Measurements from ENCODE around the gene ULBP3.
"Not testable (repeated sequence)": the region's sequence is repeated elsewhere in the genome, so short reads cannot be mapped to it uniquely, and the experiment has no call there.

ULBP3 gene

GRCh38 chr6:150043096-150043495, 25.8 kb downstream of the ULBP3 start:
- no peak for DNase-seq (ENCODE audit: low spot score)

- no peak for DNase-seq (ENCODE audit: low spot score)
These were observed 30.5 kb downstream of the ULBP3 start for GRCh38 chr6:150038202-150039062.

GRCh38 chr6:150037526-150038201, 31.3 kb downstream of the ULBP3 start:
- DNase-seq (ENCODE audit: low spot score), result no peak

GRCh38 chr6:150036081-150036480, 32.8 kb downstream of the ULBP3 start:
- DNase-seq (ENCODE audit: low spot score), result no peak

GRCh38 chr6:150033207-150033771, 35.6 kb downstream of the ULBP3 start:
- no peak for DNase-seq (ENCODE audit: low spot score)

DNA sequence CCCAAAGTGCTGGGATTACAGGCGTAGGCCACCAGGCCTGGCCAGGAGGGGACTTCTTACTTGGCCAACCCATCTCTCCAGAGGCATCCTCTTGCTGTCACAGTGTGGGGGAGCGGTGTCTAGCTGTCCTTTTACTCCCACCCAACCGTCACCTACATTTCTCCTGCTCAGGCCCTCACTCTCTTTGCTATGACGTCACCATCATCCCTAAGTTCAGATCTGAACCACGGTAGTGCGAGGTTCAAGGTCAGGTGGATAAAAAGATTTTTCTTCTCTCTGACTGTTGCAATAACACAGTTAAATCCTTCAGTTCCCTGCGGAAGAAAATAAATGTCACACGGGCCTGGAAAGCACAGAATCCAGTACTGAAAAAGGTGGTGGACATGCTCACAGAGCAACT, 36.3 kb downstream of the ULBP3 start:
- no peak for DNase-seq (ENCODE audit: low spot score)

DNA sequence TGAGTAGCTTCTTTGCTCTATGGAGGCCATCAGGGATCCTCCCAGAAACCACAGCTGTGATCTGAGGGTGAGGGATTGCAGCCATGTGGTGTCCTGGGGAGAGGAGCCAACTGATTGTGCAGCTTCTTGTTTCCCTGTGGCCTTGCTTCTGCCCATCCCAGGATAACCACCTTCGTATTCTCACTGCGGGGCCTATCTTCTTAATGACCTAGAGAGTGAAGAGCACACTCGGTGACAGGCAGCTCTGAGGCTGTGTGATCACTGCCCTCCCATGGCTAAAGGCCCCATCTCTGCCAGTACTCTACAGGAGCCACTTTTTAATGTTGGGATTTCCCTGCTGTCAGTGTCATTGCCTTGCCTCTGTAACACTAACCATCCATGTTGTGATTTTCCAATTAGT, 38.3 kb downstream of the ULBP3 start:
- DNase-seq (ENCODE audit: low spot score), result no peak

GRCh38 chr6:150029749-150030148, 39.2 kb downstream of the ULBP3 start:
- DNase-seq (ENCODE audit: low spot score), result no peak

DNA sequence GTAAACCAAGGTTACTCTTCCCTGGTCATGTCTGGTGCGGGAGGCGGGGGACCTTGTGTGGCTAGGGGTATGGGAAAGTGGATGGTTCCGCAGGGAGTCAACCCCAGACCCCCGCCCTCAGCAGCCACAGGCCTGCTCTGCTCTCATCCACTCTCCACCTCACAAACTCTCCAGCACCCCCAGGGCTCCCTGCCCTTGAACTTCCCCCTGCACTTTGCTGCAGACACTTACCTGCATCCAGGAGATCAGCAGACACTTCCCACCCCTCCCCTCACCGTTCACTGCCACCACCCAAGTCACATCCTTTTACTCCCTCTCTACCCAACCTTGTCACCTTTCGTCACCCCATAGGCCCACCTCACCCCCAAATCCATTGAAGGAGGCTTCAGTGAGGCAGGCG, 39.6 kb downstream of the ULBP3 start:
- no peak for DNase-seq (ENCODE audit: low spot score)

DNA sequence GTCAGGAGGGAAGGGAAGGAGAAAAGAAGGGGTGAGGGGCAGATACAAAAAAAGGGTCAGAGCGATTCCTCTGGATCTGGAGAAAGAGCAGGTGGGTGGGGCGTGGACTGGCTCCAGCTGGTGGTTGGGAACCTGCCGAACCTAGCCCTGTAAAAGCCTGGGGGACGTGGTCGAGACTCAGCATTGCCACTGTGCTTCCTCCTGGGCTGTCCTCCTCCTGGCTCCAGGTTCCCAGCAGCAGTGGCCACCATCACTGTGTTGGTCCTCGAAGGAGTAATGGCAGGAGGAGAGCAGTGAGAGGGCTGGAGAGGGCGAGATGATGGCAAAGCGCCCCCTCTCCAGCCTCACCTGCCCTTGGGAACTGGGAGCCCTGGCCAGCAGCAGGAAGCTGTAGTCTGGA, 40.1 kb downstream of the ULBP3 start:
- DNase-seq (ENCODE audit: low spot score), result no peak

DNA sequence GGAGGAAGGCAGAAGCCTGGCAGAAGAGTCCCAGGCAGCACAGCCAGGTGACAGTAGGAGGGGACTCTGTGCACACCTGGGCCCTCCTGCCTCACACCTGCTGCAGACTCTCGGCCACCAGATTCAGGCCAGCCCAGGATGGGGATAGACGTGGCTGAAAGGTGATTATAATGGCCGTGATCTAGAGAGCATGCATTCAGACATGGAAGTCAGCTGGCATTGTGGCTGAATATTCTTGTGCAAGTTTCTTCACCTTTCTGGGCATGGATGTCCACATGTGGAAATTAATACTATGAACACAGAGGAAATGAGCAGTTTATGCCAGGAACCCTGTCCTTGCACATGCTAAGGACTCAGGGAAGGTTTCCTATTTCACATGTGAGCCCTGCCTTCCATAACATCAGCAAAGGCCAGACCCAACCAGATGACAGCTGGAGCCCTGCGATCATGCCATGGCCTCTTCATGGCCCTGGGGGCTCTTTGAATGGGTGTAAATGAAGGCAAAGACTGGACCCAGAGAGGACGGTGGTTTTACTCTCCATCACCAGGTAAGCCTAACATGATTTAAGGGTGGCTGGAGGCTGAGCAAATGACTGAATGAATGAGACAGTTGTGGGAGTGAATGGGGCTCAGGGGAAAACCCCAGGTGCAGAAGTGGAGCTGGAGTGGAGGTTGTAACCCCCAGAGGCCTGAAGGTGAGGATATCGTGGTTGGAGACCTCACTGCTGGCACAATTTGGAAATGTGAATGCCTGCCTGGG, 40.9 kb downstream of the ULBP3 start:
- no peak for DNase-seq (ENCODE audit: low spot score)

GRCh38 chr6:150026976-150027805, 41.7 kb downstream of the ULBP3 start:
- DNase-seq (ENCODE audit: low spot score), result no peak

DNA sequence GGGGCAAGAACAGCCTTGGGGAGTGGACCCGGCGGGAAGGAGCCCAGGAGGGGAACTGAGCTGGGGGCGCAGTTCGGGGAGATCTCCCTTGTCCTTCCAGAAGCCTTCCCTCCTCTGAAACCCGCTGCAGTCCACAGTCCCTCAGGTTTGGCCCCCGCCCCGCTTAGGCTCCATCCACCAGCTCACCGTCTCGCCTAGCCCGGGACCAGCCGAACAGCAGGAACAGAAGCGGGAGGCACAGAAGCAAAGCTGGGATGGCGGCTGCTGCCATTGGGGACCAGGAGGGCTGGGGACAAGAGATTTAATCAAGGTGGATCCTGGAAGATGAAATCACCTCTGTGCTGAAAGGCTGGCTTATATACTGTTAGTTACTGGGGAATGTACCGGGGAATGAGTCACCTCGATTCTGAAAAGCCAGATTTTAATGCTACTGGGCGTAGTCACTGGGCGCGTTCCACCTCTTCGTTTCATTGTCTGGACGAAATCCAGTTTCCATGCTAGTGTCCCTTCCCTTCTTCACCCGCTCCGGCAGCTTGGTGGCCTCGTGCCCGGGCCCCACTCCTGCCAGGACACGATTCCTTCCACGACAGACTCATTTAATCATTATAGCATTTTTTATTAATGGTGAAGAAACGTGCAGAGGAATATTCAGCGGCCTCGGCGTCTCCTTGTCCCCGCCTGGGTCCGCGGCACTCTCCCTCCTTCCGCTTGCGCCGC, 43.6 kb downstream of the ULBP3 start, which contains the start of gene RAET1L:
Gene RAET1L (minus strand): TSS at position 332 of the 717 bp plus-strand sequence. CDS start 61 bp downstream, at position 271.
- DNase-seq (ENCODE audit: low spot score), result peak; percentile 65

GRCh38 chr6:150024646-150025155, 44.2 kb downstream of the ULBP3 start:
- no peak for DNase-seq (ENCODE audit: low spot score)

DNA sequence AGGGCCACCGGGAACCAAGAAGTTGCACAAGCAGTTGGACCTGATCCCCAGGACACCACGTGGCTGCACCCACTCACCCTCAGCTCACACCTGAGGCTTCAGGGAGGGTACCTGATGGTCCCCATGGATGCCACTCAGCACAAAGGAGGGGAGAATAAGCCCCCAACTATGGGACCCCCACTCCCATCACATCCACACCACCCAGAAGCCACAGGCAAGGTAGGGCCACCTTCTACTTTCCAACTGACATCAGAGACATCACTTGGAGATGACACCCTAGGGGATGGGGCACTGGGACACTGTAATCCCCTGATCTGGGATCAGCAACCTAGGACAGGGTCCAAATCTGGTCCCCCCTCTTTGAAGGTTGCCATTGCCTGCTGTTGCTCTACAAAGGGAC, 44.9 kb downstream of the ULBP3 start:
- DNase-seq (ENCODE audit: low spot score), result not testable (repeated sequence)

GRCh38 chr6:150021870-150022269, 47.1 kb downstream of the ULBP3 start:
- DNase-seq (ENCODE audit: low spot score), result not testable (repeated sequence)

GRCh38 chr6:150018846-150019580, 49.9 kb downstream of the ULBP3 start:
- no peak for DNase-seq (ENCODE audit: low spot score)

DNA sequence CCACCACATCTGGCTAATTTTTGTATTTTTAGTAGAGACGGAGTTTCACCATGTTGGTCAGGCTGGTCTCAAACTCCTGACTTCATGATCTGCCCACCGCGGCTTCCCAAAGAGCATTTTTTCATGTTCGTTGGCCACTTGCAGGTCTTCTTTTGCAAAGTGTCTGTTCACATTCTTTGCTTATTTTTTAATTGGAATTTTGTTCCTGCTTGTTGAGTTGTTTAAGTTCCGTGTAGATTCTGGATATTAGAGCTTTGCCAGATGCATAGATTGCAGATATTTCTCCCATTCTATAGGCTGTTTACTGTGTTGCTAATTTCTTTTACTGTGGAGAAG, 51.8 kb downstream of the ULBP3 start:
- not testable (repeated sequence) for DNase-seq (ENCODE audit: low spot score)

DNA sequence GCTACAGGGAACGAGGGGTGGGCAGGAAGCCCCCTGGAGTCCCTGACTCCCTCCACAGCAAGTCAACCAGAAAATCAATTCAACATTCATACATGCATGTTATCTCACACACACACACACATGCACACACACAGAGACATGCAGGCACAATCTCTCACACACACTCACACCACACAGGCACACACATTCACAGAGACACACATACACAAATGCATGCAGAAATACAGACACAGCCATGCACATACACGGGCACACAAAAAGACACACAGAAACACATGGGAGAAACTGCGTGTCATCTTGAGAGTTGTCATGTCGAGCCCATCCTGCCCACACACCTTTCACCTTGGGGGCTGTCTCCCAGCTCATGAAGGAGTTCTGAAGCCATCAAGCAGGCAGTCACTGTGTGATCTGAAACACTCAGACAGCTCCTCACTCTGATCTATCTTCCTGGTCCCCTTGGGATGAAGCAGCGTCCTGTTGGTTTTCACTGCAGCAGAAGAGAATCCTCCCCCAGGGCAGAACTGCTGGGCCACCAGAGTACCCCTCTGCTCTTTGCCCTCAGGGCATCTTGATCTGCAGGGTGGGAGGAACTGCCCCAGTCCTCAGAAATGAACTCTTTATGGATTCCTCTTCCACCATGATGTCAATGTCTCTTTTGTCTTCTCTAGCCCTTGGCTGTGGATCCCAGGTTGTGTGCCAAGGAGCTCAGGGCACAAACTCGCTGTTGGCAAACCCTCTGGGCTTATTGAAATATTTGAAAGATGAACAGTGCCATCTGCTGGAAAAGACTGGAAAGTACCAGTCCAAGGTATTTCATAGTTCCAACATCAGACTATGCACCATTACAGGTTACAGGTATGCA, 52.4 kb downstream of the ULBP3 start:
- DNase-seq (ENCODE audit: low spot score), result peak; percentile 76
